Measurements from ENCODE around the gene EPS15. TPM values are rescaled to one million over a fixed set of nuclear protein-coding genes. Genes with fewer than 3 reads are reported as not detected.
A peak's percentile ranks its signal among the peaks of the same experiment; 100 is the strongest.

The EPS15 gene
- total and polyA plus RNA-seq, 2 of the 13 experiments (the other 11 are each of a cell fraction or from before 2014, with no cell fraction given), result 14.3 to 19.3 TPM

GRCh38 chr1:51518033-51518585, 957 bp downstream of the EPS15 start:
- Histone ChIP-seq H3K36me3 (replicated peaks in 1 of 2; ENCODE audit: control insufficient read depth in 1 of 2, insufficient read depth in 2 of 2, low read length in 2 of 2) (no peaks in the 10 kb centered on the region), H3K9ac (ENCODE audit: insufficient read depth, low read depth, low read length) (peak overlapping the region; percentile 82), H3K27me3 (ENCODE audit: control insufficient read depth in 1 of 2, insufficient read depth in 2 of 2, low read length in 2 of 2) (no peaks in the 10 kb centered on the region), H3K4me3 (replicated peaks in 1 of 3; ENCODE audit: insufficient read depth in 1 of 3, low read depth in 2 of 3, low read length in 3 of 3) (peak overlapping the region; percentile 79 to 97 (median 92)), H2AFZ (ENCODE audit: low read length) (no peak overlapping the region), H3K27ac (ENCODE audit: extremely low read length, insufficient read depth, low read length) (peak overlapping the region; percentile 97), H4K20me1 (ENCODE audit: insufficient read depth, low read length) (peaks cover 3% of the 10 kb centered on the region; the same call in 1 of the 2 replicates), H3K9me3 (ENCODE audit: low read length) (no peaks in the 10 kb centered on the region), H3K4me2 (ENCODE audit: low read depth, low read length) (peak overlapping the region; percentile 90), H3K79me2 (ENCODE audit: insufficient read depth, low read length) (peaks cover 52% of the 10 kb centered on the region), H3K4me1 (ENCODE audit: insufficient read depth, low read length) (peaks cover 37% of the 10 kb centered on the region)
- ATAC-seq (peak; percentile 67), DNase-seq (ENCODE audit: low spot score) (peak; percentile 73), FAIRE-seq (peak; percentile 82)
- in situ Hi-C loops (cut with HindIII; ENCODE audit: extremely low pct_ligation_motif_present, low pct_unique_long_range_greater_than_20kb), result no loop called here
- no TSS peak for BruUV-seq (replicated peaks)
- CTCF ChIA-PET (ENCODE audit: low intra/inter-chr PET ratio, low total read pairs), result no interaction called here
- under 1% methylated on average over 19 of the region's 20 CpGs for whole genome bisulfite sequencing (ENCODE audit: low lambda C conversion rate)
- intact Hi-C loops (cut with micrococcal nuclease; ENCODE audit: unreplicated experiment), result no loop called here
- POLR2A ChIA-PET, result interaction anchor here (1.0 to 1.3 kb wide), 5 partner anchors 9 to 102 kb away, joined by 3 to 5 read pairs (median 3); no protein-coding TSS in a partner anchor
- peak; percentile 20; the same call in 1 of the 2 replicates for TF ChIP-seq TFAP4 (IDR thresholded peaks at IDR 0.05; ENCODE audit: borderline replicate concordance, low read depth)
- no peak for TF ChIP-seq ZNF180 (CRISPR knock-in tag; IDR thresholded peaks at IDR 0.05; ENCODE audit: borderline replicate concordance, low read depth)
- TF ChIP-seq SALL1 (CRISPR knock-in tag; IDR thresholded peaks at IDR 0.05), result peak; percentile 28; the same call in 1 of the 2 replicates
- TF ChIP-seq TBX3 (IDR thresholded peaks at IDR 0.05; ENCODE audit: borderline replicate concordance), result peak; percentile 72; the same call in 1 of the 2 replicates
- 0 out of 2 replicates have a peak, but pooled peaks have one; percentile 18 for TF ChIP-seq ZBTB20 (CRISPR knock-in tag; IDR thresholded peaks at IDR 0.05; ENCODE audit: borderline replicate concordance, low read depth)
- no peak for TF ChIP-seq SSRP1 (CRISPR knock-in tag; IDR thresholded peaks at IDR 0.05)
- TF ChIP-seq DRAP1 (CRISPR knock-in tag; IDR thresholded peaks at IDR 0.05), result peak; percentile 32; the same call in 1 of the 2 replicates
- TF ChIP-seq ZNF883 (CRISPR knock-in tag; IDR thresholded peaks at IDR 0.05; ENCODE audit: not compliant biosample characterization), result peak; percentile 52
- TF ChIP-seq FOXK2 (IDR thresholded peaks at IDR 0.05), result peak; percentile 80; the same call in 1 of the 2 replicates
- peak; percentile 47; the same call in 1 of the 2 replicates for TF ChIP-seq YEATS2 (CRISPR knock-in tag; IDR thresholded peaks at IDR 0.05; ENCODE audit: borderline replicate concordance)
- TF ChIP-seq FOXA1 (IDR thresholded peaks at IDR 0.05), result no peak
- peak; percentile 92 for TF ChIP-seq FOXA1 (CRISPR knock-in tag; IDR thresholded peaks at IDR 0.05)
- peak; percentile 58; the same call in 1 of the 2 replicates for TF ChIP-seq SIN3A (IDR thresholded peaks at IDR 0.05; ENCODE audit: borderline replicate concordance, low read depth, low read length)
- TF ChIP-seq ZMYM3 (CRISPR knock-in tag; IDR thresholded peaks at IDR 0.05), result peak; percentile 65
- peak; percentile 51; the same call in 1 of the 2 replicates for TF ChIP-seq PATZ1 (CRISPR knock-in tag; IDR thresholded peaks at IDR 0.05)
- TF ChIP-seq TGIF2 (CRISPR knock-in tag; IDR thresholded peaks at IDR 0.05), result peak; percentile 90; the same call in 1 of the 2 replicates
- TF ChIP-seq MED8 (CRISPR knock-in tag; IDR thresholded peaks at IDR 0.05; ENCODE audit: insufficient replicate concordance), result no peak
- TF ChIP-seq POLR2AphosphoS5 (IDR thresholded peaks at IDR 0.05; ENCODE audit: low read depth, low read length), result peak; percentile 53; the same call in 1 of the 2 replicates
- no peak for TF ChIP-seq NR3C1 (CRISPR knock-in tag; IDR thresholded peaks at IDR 0.05)
- TF ChIP-seq SP5 (CRISPR knock-in tag; IDR thresholded peaks at IDR 0.05; ENCODE audit: borderline replicate concordance, low read depth), result peak; percentile 80
- 0 out of 2 replicates have a peak, but pooled peaks have one; percentile 40 for TF ChIP-seq DMAP1 (CRISPR knock-in tag; IDR thresholded peaks at IDR 0.05)
- TF ChIP-seq MYC (CRISPR knock-in tag; IDR thresholded peaks at IDR 0.05; ENCODE audit: borderline replicate concordance), result peak; percentile 39; the same call in 1 of the 2 replicates
- TF ChIP-seq TAF1 (CRISPR knock-in tag; IDR thresholded peaks at IDR 0.05), result peak; percentile 25; the same call in 1 of the 2 replicates
- no peak for TF ChIP-seq SNRNP70 (IDR thresholded peaks at IDR 0.05; ENCODE audit: low read depth, low read length)
